PC-3 (cell line): ENCODE results near the gene SPANXB1.
"Not testable (repeated sequence)": the region's sequence is repeated elsewhere in the genome, so short reads cannot be mapped to it uniquely, and the experiment has no call there.

Source experiments
- CTCF ChIP-seq: fragments of 300-600 bp; sonication (generic); conservative IDR thresholded peaks from 2 replicates; pipeline ENCODE4 v1.5.1; 2017; ENCODE audit warnings: antibody characterized with exemption, low read depth, mild to moderate bottlenecking, low read length
- EZH2 ChIP-seq: fragments of 300-600 bp; sonication (generic); IDR thresholded peaks from one replicate; pipeline ENCODE4 v1.6.1; 2017; ENCODE audit warnings: antibody characterized with exemption, mild to moderate bottlenecking, low read length; ENCODE audit not compliant: unreplicated experiment
- EZH2phosphoT487 ChIP-seq: fragments of 300-600 bp; sonication (generic); IDR thresholded peaks from 2 replicates; pipeline ENCODE4 v1.6.1; 2018; ENCODE audit warnings: mild to moderate bottlenecking, antibody characterized with exemption, low read length, borderline replicate concordance

DNA sequence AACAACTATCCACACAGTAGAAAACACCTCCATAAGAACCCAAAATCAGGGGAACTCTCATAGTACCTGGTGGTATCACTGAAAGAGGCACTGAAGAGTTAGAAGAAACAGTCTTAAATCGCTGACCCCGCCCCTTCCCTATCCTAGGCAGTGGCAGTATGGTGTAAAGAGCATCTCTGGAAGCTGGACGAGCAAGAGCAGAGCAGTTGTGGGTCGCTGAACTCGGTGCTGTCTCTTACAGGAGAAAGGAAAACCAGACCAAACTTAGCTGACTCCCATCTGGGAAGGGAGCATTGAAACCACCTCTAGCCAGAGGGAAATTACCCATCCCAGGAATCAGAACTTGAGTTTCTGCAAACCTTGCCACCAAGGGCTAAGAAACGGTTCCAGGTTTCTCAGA lies 2.8 kb downstream of the SPANXB1 start:
- TF ChIP-seq CTCF, EZH2, EZH2phosphoT487: not testable (repeated sequence)
